Osteocyte (in vitro differentiated cells): ENCODE data around the gene PTPRD. TPM values are rescaled to one million over a fixed set of nuclear protein-coding genes. Genes with fewer than 3 reads are reported as not detected.

ENCODE experiments used
- DNase-seq: peaks from one replicate; pipeline ENCODE4 v3.0.0; 2021; ENCODE audit warnings: mixed read lengths; ENCODE audit not compliant: unreplicated experiment; ENCODE audit errors: extremely low spot score
- H3K27ac Mint-ChIP-seq: one replicate; pipeline ENCODE4 v1.8.0; 2021; ENCODE audit warnings: mild to moderate bottlenecking, mixed read lengths; ENCODE audit not compliant: unreplicated experiment
- H3K27me3 Mint-ChIP-seq: one replicate; pipeline ENCODE4 v1.8.0; 2021; ENCODE audit warnings: mixed read lengths; ENCODE audit not compliant: unreplicated experiment
- H3K36me3 Mint-ChIP-seq: one replicate; pipeline ENCODE4 v1.8.0; 2021; ENCODE audit warnings: mixed read lengths; ENCODE audit not compliant: unreplicated experiment
- H3K4me1 Mint-ChIP-seq: one replicate; pipeline ENCODE4 v1.8.0; 2021; ENCODE audit warnings: mixed read lengths; ENCODE audit not compliant: unreplicated experiment
- H3K4me3 Mint-ChIP-seq: one replicate; pipeline ENCODE4 v1.8.0; 2021; ENCODE audit warnings: mild to moderate bottlenecking, moderate library complexity, mixed read lengths; ENCODE audit not compliant: unreplicated experiment
- H3K9me3 Mint-ChIP-seq: one replicate; pipeline ENCODE4 v1.8.0; 2021; ENCODE audit warnings: mixed read lengths; ENCODE audit not compliant: unreplicated experiment
- CTCF ChIP-seq: fragments of 200-600 bp; sonication (generic); IDR thresholded peaks from 2 replicates; pipeline ENCODE4 v1.5.0; 2021; ENCODE audit warnings: antibody characterized with exemption, mild to moderate bottlenecking, moderate library complexity
- total RNA-seq: library from RNA; stranded (reverse); gene quantifications from 2 replicates; pipeline ENCODE4 v1.2.1, GENCODE V29; 2021

PTPRD gene
- total RNA-seq, 1 donor from 2014 or later: 5.4 TPM

GRCh38 chr9:8637626-8638025 is 1975.2 kb downstream of the PTPRD start:
- TF ChIP-seq CTCF: no peak
- Mint-ChIP-seq H3K9me3 (no peaks in the 10 kb centered on the region), H3K4me1 (no peaks in the 10 kb centered on the region), H3K36me3 (no peaks in the 10 kb centered on the region), H3K4me3 (no peak overlapping the region), H3K27ac (no peak overlapping the region), H3K27me3 (no peaks in the 10 kb centered on the region)
- no peak for DNase-seq

- H3K27me3 Mint-ChIP-seq: no peaks in the 10 kb centered on the region
- no peak overlapping the region for H3K27ac Mint-ChIP-seq
- no peak for DNase-seq
- H3K4me3 Mint-ChIP-seq: no peak overlapping the region
- no peaks in the 10 kb centered on the region for H3K9me3 Mint-ChIP-seq
- H3K36me3 Mint-ChIP-seq: no peaks in the 10 kb centered on the region
- H3K4me1 Mint-ChIP-seq: no peaks in the 10 kb centered on the region
- no peak for TF ChIP-seq CTCF
Observed at GRCh38 chr9:8633784-8634183, 1979.0 kb downstream of the PTPRD start.

- Mint-ChIP-seq H3K36me3 (no peaks in the 10 kb centered on the region), H3K9me3 (no peaks in the 10 kb centered on the region), H3K4me1 (no peaks in the 10 kb centered on the region), H3K4me3 (no peak overlapping the region), H3K27ac (no peak overlapping the region), H3K27me3 (no peaks in the 10 kb centered on the region)
- no peak for TF ChIP-seq CTCF
- no peak for DNase-seq
Observed at GRCh38 chr9:8632493-8632892, 1980.3 kb downstream of the PTPRD start.

- Mint-ChIP-seq H3K4me3 (no peak overlapping the region), H3K9me3 (no peaks in the 10 kb centered on the region)
Observed at GRCh38 chr9:8628791-8629190, 1984.0 kb downstream of the PTPRD start.

GRCh38 chr9:8627976-8628679 is 1984.7 kb downstream of the PTPRD start:
- no peaks in the 10 kb centered on the region for H3K36me3 Mint-ChIP-seq
- no peaks in the 10 kb centered on the region for H3K9me3 Mint-ChIP-seq
- H3K27ac Mint-ChIP-seq: no peak overlapping the region
- no peaks in the 10 kb centered on the region for H3K27me3 Mint-ChIP-seq
- no peaks in the 10 kb centered on the region for H3K4me1 Mint-ChIP-seq
- no peak for DNase-seq
- TF ChIP-seq CTCF: no peak
- H3K4me3 Mint-ChIP-seq: no peak overlapping the region

More at GRCh38 chr9:8628791-8629190, 1984.0 kb downstream of the PTPRD start:
- Mint-ChIP-seq H3K4me1 (no peaks in the 10 kb centered on the region), H3K36me3 (no peaks in the 10 kb centered on the region), H3K27me3 (no peaks in the 10 kb centered on the region), H3K27ac (no peak overlapping the region)
- DNase-seq: no peak
- no peak for TF ChIP-seq CTCF
